Stimulated activated CD8-positive, alpha-beta memory T cell treated with anti-CD3 and anti-CD28 coated beads, Interleukin-12 subunit alpha, Interleukin-12 subunit beta, amount 100 ng/mL, for 1 hour (primary cell): ENCODE measurements around the gene MAD2L2.

Experiments
- DNase-seq: peaks from one replicate; pipeline ENCODE4 v3.0.0-alpha.2; 2020; ENCODE audit warnings: low read depth

Gene MAD2L2

GRCh38 chr1:11681071-11681771 is at the start of gene MAD2L2:
TSS of gene MAD2L2 (minus strand) at chr1:11681148. CDS start at chr1:11680601, 547 bp downstream.
- peak; percentile 78 for DNase-seq

DNA sequence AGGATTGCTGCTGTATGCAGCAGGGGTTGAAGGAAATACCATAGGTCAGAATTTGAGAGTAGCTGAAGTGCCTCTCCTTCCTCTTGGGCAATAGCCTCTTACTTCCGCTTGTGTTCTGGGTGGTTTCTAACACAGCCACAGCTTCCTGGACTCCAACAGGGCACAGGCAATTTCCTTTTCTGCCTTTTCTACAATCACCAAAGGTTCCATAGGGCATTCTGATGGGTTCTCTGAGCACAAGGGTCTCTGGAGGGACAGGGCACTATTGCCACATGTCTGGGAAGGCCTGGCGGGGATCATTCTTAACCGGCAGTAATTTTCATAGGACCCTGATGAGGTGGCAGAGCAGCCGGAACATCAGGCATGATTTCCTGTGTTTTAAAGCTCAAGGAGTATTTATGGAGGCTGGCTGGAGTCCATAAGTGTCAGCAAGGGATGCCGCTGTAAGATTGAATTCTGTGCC is 49.5 kb upstream of the MAD2L2 start:
- DNase-seq: no peak

- no peak for DNase-seq
These were observed 48.8 kb upstream of the MAD2L2 start for GRCh38 chr1:11729498-11730428.

GRCh38 chr1:11729155-11729497 is 48.2 kb upstream of the MAD2L2 start:
- no peak for DNase-seq

DNA sequence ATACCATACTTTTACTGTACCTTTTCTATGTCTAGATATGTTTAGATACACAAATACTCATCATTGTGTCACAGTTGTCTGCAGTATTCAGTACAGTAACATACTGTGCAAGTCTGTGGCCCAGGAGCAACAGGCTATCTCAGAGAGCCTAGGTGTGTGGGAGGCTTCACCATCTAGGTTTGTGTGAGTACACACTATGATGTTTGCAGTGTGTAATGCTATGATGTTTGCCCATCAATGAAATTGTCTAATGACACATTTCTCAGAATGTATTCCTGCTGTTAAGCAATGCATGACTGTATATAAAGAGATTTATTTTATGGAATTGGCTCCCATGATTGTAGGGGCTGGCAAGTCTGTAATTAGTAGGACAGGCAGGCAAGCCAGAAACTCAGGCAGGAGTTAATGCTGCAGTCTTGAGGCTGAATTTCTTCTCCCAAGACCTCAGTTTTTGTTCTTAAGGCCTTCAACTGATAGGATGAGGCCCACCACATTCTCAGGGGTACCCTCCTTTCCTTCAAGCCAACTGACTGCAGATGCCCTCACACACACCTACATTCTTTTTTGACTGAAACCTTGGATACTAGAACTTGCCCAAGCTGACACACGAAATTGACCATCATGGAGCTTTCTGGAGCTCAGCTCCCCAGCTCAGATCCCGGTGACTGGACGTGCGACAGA is 47.3 kb upstream of the MAD2L2 start:
- DNase-seq: no peak

DNA sequence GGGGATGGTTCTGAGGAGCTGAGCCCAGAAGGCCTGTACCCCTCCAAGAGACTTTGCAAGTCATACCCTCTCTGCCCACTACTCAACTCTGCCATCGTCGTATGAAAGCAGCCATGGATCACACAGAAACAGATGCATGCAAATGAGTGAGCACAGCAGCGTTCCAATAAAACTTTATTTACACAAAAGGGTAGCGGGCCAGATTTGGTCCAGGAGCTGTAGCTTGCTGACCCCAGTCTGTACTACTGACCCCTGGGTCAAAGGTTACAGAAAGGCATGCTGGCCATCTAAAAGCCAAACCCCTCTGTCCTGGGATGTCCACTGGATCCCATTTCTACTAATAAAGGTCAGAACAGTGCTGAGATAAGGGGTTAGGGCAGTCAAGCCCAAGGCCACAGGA is 46.2 kb upstream of the MAD2L2 start:
- no peak for DNase-seq

DNA sequence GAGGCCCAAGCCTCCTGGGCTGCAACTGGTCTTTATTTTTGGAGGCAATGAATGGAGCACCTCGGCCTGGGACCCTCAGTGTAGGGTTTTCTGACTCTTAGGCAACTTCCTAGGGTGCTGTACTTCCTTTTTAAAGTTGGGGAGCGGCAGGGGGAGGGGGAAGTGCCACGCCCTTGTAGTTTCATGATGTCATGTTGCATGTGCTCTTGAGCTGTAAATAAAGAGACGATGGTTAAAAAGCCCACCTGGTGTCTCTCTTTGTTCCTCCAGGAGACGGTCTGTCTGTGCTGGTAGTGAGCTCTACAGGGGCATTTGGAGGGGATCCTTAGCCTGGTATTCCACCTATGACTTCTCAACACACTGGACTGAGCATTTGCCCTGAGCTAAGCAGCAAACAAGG is 44.7 kb upstream of the MAD2L2 start:
- no peak for DNase-seq

DNA sequence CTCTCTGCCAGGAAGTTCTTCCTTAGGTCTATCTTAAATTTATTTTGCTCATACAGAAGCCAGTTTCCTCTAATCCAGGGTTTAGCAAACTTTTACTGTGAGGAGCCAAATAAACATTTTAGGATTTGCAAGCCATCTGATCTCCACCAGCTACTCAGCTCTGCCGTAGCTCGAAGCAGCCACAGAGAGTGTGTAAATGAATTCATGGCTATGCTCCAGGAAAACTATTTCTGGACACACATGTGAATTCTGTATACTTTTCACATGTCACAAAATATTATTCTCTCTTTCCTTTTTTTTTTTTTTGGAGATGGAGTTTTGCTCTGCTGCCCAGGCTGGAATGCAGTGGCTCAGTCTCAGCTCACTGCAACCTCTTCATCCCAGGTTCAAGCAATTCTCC is 41.6 kb upstream of the MAD2L2 start:
- DNase-seq: no peak

DNA sequence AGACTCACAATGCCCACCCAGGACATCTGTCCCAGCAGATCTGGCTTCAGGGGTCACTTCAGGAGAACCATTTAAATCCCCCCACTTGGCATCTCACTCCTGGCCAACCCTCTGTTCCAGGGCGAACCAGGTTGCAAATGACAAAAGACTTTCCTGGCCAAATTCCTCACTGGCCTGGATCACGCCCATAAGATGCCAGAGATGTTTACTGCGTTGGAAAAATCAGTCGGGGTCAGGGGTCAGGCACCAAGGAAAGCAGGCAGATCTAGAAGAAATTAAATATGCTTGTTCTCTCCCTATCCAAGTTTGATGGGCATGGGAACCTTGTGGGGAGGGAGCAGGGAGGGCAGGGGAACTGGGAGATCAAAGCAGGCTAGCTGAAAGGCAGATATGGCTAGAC is 40.4 kb upstream of the MAD2L2 start:
- no peak for DNase-seq

DNA sequence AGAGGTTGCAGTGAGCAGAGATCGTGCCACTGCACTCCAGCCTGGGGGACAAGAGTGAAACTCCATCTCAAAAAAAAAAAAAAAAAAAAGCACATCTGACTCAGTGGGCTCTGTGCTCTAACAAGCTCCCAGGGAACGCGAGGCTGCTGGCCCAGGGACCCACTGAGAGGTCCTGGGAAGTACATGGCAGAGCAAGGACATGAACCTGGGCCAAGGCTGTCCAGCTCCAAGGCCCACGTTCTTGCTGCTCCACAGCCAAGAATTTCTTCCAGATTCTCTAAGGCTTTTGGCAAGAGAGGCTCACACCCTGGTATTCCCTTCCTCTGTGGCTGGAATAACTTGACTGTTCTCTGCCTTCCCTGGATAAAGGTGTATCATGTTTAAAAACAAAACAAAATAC is 39.6 kb upstream of the MAD2L2 start:
- no peak for DNase-seq

GRCh38 chr1:11720033-11720376 is 39.1 kb upstream of the MAD2L2 start:
- no peak for DNase-seq

- peak; percentile 80 for DNase-seq
These were observed 38.5 kb upstream of the MAD2L2 start for GRCh38 chr1:11719313-11720032.

- DNase-seq: no peak
These were observed 34.1 kb upstream of the MAD2L2 start for GRCh38 chr1:11714831-11715575.

GRCh38 chr1:11713095-11713494 is 32.1 kb upstream of the MAD2L2 start:
- no peak for DNase-seq

DNA sequence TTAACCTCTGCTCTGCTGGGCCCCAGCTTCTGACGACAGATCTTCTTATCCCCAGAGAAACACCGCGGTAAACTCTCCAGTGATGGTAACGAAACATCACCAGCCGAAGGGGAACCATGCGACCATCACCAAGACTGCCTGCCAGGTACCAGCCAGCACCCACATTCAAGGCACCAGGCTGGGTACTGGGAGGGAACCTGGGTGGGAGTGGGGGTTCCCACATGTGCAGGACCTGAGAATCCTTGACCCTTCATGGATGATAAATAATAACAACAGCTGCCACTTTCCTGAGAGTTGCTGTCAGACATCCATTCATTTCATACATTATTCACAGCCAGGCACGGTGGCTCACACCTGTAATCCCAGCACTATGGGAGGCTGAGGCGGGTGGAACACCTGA is 31.3 kb upstream of the MAD2L2 start:
- DNase-seq: no peak

DNA sequence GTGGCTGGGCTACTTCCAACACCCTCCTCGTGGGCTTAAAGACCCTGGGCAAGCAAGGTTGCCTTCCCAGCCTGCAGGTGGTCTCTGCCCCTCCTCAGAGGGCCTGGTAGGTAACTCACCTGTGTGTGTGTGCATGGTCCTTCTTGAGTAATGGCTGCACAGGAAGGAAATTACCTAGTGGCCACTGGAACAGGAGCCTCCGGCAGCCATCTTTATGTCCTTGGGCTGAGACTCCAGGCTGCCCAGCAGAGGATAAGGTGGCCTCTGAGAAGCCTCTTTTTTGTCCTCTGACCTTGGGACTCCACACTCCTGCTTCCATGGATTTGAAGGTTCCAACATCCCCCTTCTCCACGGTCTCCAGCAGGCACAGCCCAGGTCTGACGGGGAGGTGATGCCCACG is 30.5 kb upstream of the MAD2L2 start:
- no peak for DNase-seq

- DNase-seq: no peak
These were observed 27.8 kb upstream of the MAD2L2 start for GRCh38 chr1:11708554-11709350.

GRCh38 chr1:11707621-11708276 is 26.8 kb upstream of the MAD2L2 start:
- DNase-seq: no peak

DNA sequence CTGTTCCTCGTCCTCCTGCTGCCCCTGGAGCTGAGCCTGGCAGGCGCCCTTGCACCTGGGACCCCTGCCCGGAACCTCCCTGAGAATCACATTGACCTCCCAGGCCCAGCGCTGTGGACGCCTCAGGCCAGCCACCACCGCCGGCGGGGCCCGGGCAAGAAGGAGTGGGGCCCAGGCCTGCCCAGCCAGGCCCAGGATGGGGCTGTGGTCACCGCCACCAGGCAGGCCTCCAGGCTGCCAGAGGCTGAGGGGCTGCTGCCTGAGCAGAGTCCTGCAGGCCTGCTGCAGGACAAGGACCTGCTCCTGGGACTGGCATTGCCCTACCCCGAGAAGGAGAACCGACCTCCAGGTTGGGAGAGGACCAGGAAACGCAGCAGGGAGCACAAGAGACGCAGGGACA is 25.3 kb upstream of the MAD2L2 start:
- DNase-seq: no peak

DNA sequence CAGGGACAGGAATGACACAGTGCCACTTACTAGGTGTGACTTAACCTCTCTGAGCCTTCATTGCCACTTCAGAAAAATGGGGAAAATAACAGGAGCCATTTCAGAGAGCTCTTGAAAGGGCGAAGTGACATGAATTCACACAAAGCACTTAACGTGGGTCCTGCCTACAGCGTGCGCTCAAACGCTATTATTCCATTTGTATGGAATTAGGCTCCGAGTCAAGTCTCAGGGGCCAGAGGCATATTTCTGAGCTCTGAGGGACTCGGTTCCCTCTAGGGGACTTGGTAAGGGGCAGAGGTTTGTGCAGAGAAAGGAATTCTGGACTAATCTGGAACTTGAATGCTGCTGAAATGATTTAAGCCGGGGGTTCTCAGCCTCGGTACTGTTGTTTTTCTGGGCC is 24.6 kb upstream of the MAD2L2 start:
- DNase-seq: no peak
